Neural progenitor cell (in vitro differentiated cells): Measurements from ENCODE around the gene TSSK2. TPM values are rescaled to one million over a fixed set of nuclear protein-coding genes. Genes with fewer than 3 reads are reported as not detected.

ENCODE experiments used
- DNase-seq: peaks from one replicate; pipeline ENCODE4 v3.0.0-alpha.2; 2016; ENCODE audit warnings: low spot score
- H2AFZ ChIP-seq: fragments of 200-600 bp; sonication (generic); replicated peaks from 2 replicates; pipeline ENCODE4 v1.6.1; 2016; ENCODE audit warnings: antibody characterized with exemption
- H3F3A ChIP-seq: fragments of 200-600 bp; sonication (generic); 2 replicates; pipeline ENCODE4 v1.6.1; 2016; ENCODE audit warnings: antibody characterized with exemption, low read depth
- H3K27ac ChIP-seq: fragments of 200-600 bp; sonication (generic); 2 replicates; pipeline ENCODE4 v1.5.1; 2016; ENCODE audit warnings: mild to moderate bottlenecking
- H3K27me3 ChIP-seq: fragments of 200-600 bp; sonication (generic); 2 replicates; pipeline ENCODE4 v1.6.1; 2016; ENCODE audit warnings: mild to moderate bottlenecking, moderate library complexity
- H3K36me3 ChIP-seq: fragments of 200-600 bp; sonication (generic); 2 replicates; pipeline ENCODE4 v1.5.1; 2016
- H3K4me1 ChIP-seq: fragments of 200-600 bp; sonication (generic); 2 replicates; pipeline ENCODE4 v1.6.1; 2016; ENCODE audit warnings: mixed run types
- H3K4me2 ChIP-seq: fragments of 200-600 bp; sonication (generic); 2 replicates; pipeline ENCODE4 v1.6.1; 2016
- H3K4me3 ChIP-seq: fragments of 200-600 bp; sonication (generic); 2 replicates; pipeline ENCODE4 v1.5.1; 2016
- H3K79me2 ChIP-seq: fragments of 200-600 bp; sonication (generic); 2 replicates; pipeline ENCODE4 v1.6.1; 2016; ENCODE audit warnings: low read depth
- H3K9ac ChIP-seq: fragments of 200-600 bp; sonication (generic); 2 replicates; pipeline ENCODE4 v1.6.1; 2016
- H3K9me3 ChIP-seq: fragments of 200-600 bp; sonication (generic); 2 replicates; pipeline ENCODE4 v1.5.1; 2016; ENCODE audit warnings: low read depth
- H4K20me1 ChIP-seq: fragments of 200-600 bp; sonication (generic); 2 replicates; pipeline ENCODE4 v1.6.1; 2016; ENCODE audit warnings: low read depth
- H3K27ac Mint-ChIP-seq: 3 replicates; pipeline ENCODE4 v1.8.0; 2021; ENCODE audit warnings: mixed read lengths
- H3K27me3 Mint-ChIP-seq: 2 replicates; pipeline ENCODE4 v1.8.0; 2022; ENCODE audit warnings: low read depth, mild to moderate bottlenecking, inconsistent platforms, moderate library complexity, mixed read lengths; ENCODE audit not compliant: insufficient read depth
- H3K36me3 Mint-ChIP-seq: 3 replicates; pipeline ENCODE4 v1.8.0; 2021; ENCODE audit warnings: mixed read lengths
- H3K4me1 Mint-ChIP-seq: 3 replicates; pipeline ENCODE4 v1.8.0; 2021; ENCODE audit warnings: mixed read lengths
- H3K4me3 Mint-ChIP-seq: 3 replicates; pipeline ENCODE4 v1.8.0; 2021; ENCODE audit warnings: mild to moderate bottlenecking, moderate library complexity, mixed read lengths
- H3K9me3 Mint-ChIP-seq: 3 replicates; pipeline ENCODE4 v1.8.0; 2020; ENCODE audit warnings: mixed read lengths
- EZH2 ChIP-seq: fragments of 200-600 bp; sonication (generic); IDR thresholded peaks from 2 replicates; pipeline ENCODE4 v1.6.1; 2017; ENCODE audit warnings: antibody characterized with exemption, mild to moderate bottlenecking, moderate library complexity
- EZH2phosphoT487 ChIP-seq: fragments of 200-600 bp; sonication (generic); IDR thresholded peaks from 2 replicates; pipeline ENCODE4 v1.6.1; 2017; ENCODE audit warnings: antibody characterized with exemption
- total RNA-seq: library from RNA; depleted of rRNA; stranded (reverse); fragments of >200 nt; gene quantifications from 2 replicates; pipeline ENCODE4 v1.2.3, GENCODE V29; 2015; ENCODE audit warnings: low replicate concordance
- TF ChIP-seq, protein P1 (sequence below): fragments of 200-600 bp; sonication (generic); IDR thresholded peaks from 2 replicates; pipeline ENCODE4 v1.5.1; 2017; ENCODE audit warnings: antibody characterized with exemption, mild to moderate bottlenecking

The TSSK2 gene
- total RNA-seq, 1 donor from 2014 or later: not detected

GRCh38 chr22:19086417-19086816 is 44.7 kb upstream of the TSSK2 start:
- no peaks in the 10 kb centered on the region for H3K9me3 ChIP-seq
- H3K9me3 Mint-ChIP-seq: peaks cover 3% of the 10 kb centered on the region
- peaks cover 5% of the 10 kb centered on the region for H3K79me2 ChIP-seq
- peaks cover 5% of the 10 kb centered on the region for H3K27me3 Mint-ChIP-seq
- H3K27ac Mint-ChIP-seq: peak overlapping the region; percentile 34
- peaks cover 25% of the 10 kb centered on the region for H3K36me3 Mint-ChIP-seq
- DNase-seq: no peak
- no peak overlapping the region for H3K27ac ChIP-seq
- H3K4me3 ChIP-seq: no peak overlapping the region
- H3F3A ChIP-seq: no peaks in the 10 kb centered on the region
- H3K36me3 ChIP-seq: no peaks in the 10 kb centered on the region
- no peak for TF ChIP-seq EZH2phosphoT487
- TF ChIP-seq EZH2: no peak
- TF ChIP-seq, protein P1, sequence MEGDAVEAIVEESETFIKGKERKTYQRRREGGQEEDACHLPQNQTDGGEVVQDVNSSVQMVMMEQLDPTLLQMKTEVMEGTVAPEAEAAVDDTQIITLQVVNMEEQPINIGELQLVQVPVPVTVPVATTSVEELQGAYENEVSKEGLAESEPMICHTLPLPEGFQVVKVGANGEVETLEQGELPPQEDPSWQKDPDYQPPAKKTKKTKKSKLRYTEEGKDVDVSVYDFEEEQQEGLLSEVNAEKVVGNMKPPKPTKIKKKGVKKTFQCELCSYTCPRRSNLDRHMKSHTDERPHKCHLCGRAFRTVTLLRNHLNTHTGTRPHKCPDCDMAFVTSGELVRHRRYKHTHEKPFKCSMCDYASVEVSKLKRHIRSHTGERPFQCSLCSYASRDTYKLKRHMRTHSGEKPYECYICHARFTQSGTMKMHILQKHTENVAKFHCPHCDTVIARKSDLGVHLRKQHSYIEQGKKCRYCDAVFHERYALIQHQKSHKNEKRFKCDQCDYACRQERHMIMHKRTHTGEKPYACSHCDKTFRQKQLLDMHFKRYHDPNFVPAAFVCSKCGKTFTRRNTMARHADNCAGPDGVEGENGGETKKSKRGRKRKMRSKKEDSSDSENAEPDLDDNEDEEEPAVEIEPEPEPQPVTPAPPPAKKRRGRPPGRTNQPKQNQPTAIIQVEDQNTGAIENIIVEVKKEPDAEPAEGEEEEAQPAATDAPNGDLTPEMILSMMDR: no peak
- H3K4me3 Mint-ChIP-seq: no peak overlapping the region
- H3K27me3 ChIP-seq: no peaks in the 10 kb centered on the region
- H3K4me2 ChIP-seq: no peak overlapping the region
- H3K9ac ChIP-seq: no peak overlapping the region
- H3K4me1 ChIP-seq: no peaks in the 10 kb centered on the region
- H3K4me1 Mint-ChIP-seq: peaks cover 24% of the 10 kb centered on the region
- peaks cover 8% of the 10 kb centered on the region for H4K20me1 ChIP-seq
- H2AFZ ChIP-seq: no peak overlapping the region

GRCh38 chr22:19086896-19087295 is 44.2 kb upstream of the TSSK2 start:
- Histone ChIP-seq H3K27me3 (no peaks in the 10 kb centered on the region), H2AFZ (no peak overlapping the region), H3K4me3 (no peak overlapping the region), H3K9ac (no peak overlapping the region), H3K27ac (no peak overlapping the region), H3K4me1 (no peaks in the 10 kb centered on the region), H3K79me2 (peaks cover 10% of the 10 kb centered on the region), H3K36me3 (no peaks in the 10 kb centered on the region), H3K4me2 (no peak overlapping the region), H3K9me3 (no peaks in the 10 kb centered on the region), H4K20me1 (peaks cover 8% of the 10 kb centered on the region), H3F3A (no peaks in the 10 kb centered on the region)
- TF ChIP-seq EZH2phosphoT487 (no peak), EZH2 (no peak)
- TF ChIP-seq, protein P1: no peak
- Mint-ChIP-seq H3K4me3 (no peak overlapping the region), H3K9me3 (peaks cover 3% of the 10 kb centered on the region), H3K4me1 (peaks cover 24% of the 10 kb centered on the region), H3K27ac (peak overlapping the region; percentile 34), H3K27me3 (peaks cover 5% of the 10 kb centered on the region), H3K36me3 (peaks cover 25% of the 10 kb centered on the region)
- DNase-seq: no peak

GRCh38 chr22:19088866-19089595 is 42.1 kb upstream of the TSSK2 start:
- Histone ChIP-seq H3K27ac (no peak overlapping the region), H3K4me3 (no peak overlapping the region), H3K79me2 (peaks cover 13% of the 10 kb centered on the region), H3K9me3 (no peaks in the 10 kb centered on the region), H2AFZ (no peak overlapping the region), H3K9ac (no peak overlapping the region), H3K4me1 (no peaks in the 10 kb centered on the region), H3F3A (no peaks in the 10 kb centered on the region), H3K4me2 (no peak overlapping the region), H4K20me1 (peaks cover 8% of the 10 kb centered on the region), H3K36me3 (no peaks in the 10 kb centered on the region), H3K27me3 (no peaks in the 10 kb centered on the region)
- Mint-ChIP-seq H3K9me3 (peaks cover 3% of the 10 kb centered on the region), H3K27ac (no peak overlapping the region), H3K4me1 (peaks cover 24% of the 10 kb centered on the region), H3K4me3 (no peak overlapping the region), H3K27me3 (peaks cover 5% of the 10 kb centered on the region), H3K36me3 (peaks cover 22% of the 10 kb centered on the region)
- TF ChIP-seq EZH2phosphoT487 (no peak), EZH2 (no peak)
- DNase-seq: no peak

DNA sequence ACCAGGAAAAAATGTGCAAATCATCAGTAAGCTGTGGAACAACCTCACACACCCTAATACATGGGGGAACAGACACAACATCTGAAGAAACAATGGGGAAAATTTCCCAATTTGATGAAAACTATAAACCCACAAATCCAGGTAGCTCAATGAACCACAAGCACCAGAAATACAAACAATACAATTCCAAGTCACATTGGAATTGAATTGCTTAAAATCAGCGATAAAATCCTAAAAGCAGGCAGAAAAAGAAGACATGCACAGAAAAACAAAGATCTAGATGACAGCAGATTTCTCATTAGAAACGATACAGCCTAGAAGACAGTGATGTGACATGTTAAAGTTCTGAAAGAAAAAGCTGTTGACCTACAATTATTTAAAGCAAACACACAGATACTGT is 40.9 kb upstream of the TSSK2 start:
- DNase-seq: no peak
- no peak overlapping the region for H3K4me3 Mint-ChIP-seq

More for the DNA sequence above, 40.9 kb upstream of the TSSK2 start:
- no peak overlapping the region for H3K9ac ChIP-seq
- H3K9me3 ChIP-seq: no peaks in the 10 kb centered on the region
- no peak overlapping the region for H3K4me2 ChIP-seq
- TF ChIP-seq, protein P1: no peak
- TF ChIP-seq EZH2phosphoT487: no peak
- no peak for TF ChIP-seq EZH2
- H3K4me1 ChIP-seq: no peaks in the 10 kb centered on the region
- no peak overlapping the region for H2AFZ ChIP-seq
- peaks cover 4% of the 10 kb centered on the region for H3K27me3 Mint-ChIP-seq
- peaks cover 13% of the 10 kb centered on the region for H3K79me2 ChIP-seq
- no peaks in the 10 kb centered on the region for H3F3A ChIP-seq
- peaks cover 20% of the 10 kb centered on the region for H3K4me1 Mint-ChIP-seq
- no peak overlapping the region for H3K4me3 ChIP-seq
- H3K36me3 Mint-ChIP-seq: peaks cover 19% of the 10 kb centered on the region
- no peak overlapping the region for H3K27ac Mint-ChIP-seq
- no peaks in the 10 kb centered on the region for H3K27me3 ChIP-seq
- peaks cover 8% of the 10 kb centered on the region for H4K20me1 ChIP-seq
- H3K27ac ChIP-seq: no peak overlapping the region
- H3K9me3 Mint-ChIP-seq: peaks cover under 1% of the 10 kb centered on the region
- H3K36me3 ChIP-seq: no peaks in the 10 kb centered on the region
